ENCODE results near the gene PLB1.

GRCh38 chr2:28582152-28582551 is 86.3 kb downstream of the PLB1 start:
- no peak for TF ChIP-seq FOXP2 (optimal IDR thresholded peaks at IDR 0.05; ENCODE audit: control extremely low read depth, extremely low read length, insufficient read depth)
- TF ChIP-seq POLR2AphosphoS5 (IDR thresholded peaks at IDR 0.05; ENCODE audit: borderline replicate concordance, low read depth, low read length), result no peak
